Epithelial cell of esophagus (primary cell): ENCODE measurements around the gene ESD.

Experiments
- DNase-seq: peaks from one replicate; pipeline ENCODE4 v3.0.0; 2010; ENCODE audit warnings: low read depth
- H3K4me3 ChIP-seq: 2 replicates; pipeline ENCODE4 v1.5.1; 2011; ENCODE audit warnings: mild to moderate bottlenecking, low read length, control low read depth
- TF ChIP-seq, protein P1 (sequence below): IDR thresholded peaks from 2 replicates; pipeline ENCODE4 v1.5.1; 2011; ENCODE audit warnings: low read depth, mild to moderate bottlenecking, low read length, control low read depth, inconsistent platforms; ENCODE audit not compliant: insufficient read depth; ENCODE audit errors: missing control alignments

ESD gene

DNA sequence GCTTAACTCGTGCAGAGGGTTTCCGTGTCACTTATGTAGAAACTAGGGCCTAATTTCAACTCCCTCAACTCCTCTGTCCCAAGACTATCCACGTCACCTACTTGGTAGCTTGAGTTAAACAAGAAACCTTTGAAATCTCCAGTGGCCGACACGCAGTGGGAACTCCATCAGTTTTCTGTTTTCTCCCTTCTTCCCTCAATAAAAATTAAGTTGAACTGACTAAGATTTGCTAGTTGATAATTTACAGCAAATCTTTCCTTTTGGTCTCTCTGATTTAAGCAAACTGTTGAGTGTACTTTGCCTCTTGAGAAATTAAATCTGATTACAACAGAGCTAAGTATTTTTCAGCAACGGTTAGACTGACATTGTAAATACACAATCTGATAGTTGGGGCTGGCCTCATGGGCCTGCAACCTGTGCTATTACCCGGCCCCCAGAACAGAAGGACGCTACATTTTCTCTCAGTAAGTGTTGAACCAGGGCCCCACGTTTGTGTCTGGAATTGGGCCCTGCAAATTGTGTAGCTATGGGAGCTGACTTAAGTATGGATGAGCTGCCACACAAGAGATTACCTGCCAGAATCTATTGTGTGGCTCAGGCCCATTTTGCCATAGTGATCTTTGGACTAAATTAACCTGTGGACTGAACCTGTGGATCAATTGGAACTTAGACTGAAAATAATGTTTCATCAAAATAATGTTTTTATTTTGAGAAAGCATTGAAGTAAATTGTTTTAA is 708 bp upstream of the ESD start:
- no peak for DNase-seq
- peak overlapping the region; percentile 83 for H3K4me3 ChIP-seq
- TF ChIP-seq, protein P1, sequence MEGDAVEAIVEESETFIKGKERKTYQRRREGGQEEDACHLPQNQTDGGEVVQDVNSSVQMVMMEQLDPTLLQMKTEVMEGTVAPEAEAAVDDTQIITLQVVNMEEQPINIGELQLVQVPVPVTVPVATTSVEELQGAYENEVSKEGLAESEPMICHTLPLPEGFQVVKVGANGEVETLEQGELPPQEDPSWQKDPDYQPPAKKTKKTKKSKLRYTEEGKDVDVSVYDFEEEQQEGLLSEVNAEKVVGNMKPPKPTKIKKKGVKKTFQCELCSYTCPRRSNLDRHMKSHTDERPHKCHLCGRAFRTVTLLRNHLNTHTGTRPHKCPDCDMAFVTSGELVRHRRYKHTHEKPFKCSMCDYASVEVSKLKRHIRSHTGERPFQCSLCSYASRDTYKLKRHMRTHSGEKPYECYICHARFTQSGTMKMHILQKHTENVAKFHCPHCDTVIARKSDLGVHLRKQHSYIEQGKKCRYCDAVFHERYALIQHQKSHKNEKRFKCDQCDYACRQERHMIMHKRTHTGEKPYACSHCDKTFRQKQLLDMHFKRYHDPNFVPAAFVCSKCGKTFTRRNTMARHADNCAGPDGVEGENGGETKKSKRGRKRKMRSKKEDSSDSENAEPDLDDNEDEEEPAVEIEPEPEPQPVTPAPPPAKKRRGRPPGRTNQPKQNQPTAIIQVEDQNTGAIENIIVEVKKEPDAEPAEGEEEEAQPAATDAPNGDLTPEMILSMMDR, result no peak

DNA sequence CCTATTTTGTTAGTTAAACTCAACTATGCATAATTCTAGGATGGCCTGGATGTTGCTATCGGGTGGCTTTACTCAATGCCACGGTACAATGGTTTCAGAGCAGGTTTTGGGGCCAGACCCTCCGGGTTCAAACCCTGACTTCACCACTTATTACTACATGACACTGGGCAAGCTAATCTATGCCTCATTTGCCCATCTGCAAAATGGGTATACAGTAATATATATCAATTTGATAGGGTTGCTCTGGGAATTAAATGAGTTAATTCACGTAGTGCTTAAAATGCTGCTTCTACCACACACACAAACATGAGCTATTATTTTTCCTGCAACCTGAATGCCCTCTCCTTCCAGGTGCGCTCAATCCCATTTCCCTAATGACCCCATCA is 839 bp downstream of the ESD start:
- H3K4me3 ChIP-seq, result peak overlapping the region; percentile 83
- no peak for DNase-seq
- TF ChIP-seq, protein P1, result no peak

DNA sequence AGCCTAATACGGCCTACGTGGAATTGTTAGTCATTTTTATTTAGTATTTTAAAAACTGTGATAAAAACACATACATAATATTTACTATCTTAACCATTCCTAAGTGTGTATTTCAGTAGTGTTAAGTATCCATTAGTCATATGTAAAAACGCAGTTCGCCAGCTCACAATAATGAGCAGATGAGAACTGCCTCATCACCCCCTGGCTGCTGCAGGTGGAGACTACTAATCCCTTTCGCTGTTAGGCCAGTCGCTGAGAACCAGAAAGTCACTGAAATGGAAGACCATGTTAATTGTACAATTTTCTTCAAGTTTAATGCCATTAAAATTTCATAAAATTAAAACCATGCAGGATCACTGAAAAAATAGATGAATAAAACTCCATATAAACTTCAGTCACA is 1.6 kb downstream of the ESD start:
- TF ChIP-seq, protein P1, result peak; percentile 9
- no peak overlapping the region for H3K4me3 ChIP-seq
- peak; percentile 61 for DNase-seq

DNA sequence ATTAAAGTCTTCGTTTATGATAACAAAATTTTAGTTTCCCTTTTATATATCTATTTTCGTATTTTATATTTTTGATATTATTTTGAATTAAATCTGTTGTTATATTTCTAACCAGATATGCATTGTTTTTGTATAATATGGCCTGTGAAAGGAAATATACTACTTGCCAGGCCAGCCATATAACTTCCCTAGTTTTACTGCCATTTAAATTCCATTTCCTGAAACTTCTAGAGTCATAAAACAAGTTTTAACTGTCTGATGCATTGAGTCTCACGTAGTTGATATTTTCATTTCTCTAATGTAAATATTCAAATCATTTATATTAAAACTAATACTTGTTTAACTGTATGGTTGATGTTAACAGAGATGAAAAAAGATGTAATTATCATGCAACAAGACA is 13.5 kb downstream of the ESD start:
- TF ChIP-seq, protein P1, result no peak
- no peak overlapping the region for H3K4me3 ChIP-seq
- DNase-seq, result no peak

DNA sequence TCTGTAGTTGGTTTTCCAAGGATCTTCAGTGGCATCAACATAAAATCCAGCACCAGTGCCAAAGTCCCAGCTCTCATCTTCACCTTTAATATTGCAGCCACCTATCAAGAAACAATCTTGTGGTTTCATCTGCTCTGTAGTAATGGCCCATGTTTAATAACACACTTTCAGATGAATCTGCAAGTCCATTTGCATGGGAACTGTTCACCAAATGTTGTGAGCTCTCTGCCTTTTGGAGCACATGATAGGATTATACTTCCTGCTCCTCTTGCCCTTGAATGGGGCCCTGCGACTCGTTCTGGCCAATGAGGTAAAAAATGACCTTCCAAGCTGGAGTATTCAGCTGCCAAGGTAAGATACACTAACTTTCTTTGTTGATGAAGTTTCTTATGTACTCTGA is 14.3 kb downstream of the ESD start:
- H3K4me3 ChIP-seq, result no peak overlapping the region
- TF ChIP-seq, protein P1, result no peak
- no peak for DNase-seq

DNA sequence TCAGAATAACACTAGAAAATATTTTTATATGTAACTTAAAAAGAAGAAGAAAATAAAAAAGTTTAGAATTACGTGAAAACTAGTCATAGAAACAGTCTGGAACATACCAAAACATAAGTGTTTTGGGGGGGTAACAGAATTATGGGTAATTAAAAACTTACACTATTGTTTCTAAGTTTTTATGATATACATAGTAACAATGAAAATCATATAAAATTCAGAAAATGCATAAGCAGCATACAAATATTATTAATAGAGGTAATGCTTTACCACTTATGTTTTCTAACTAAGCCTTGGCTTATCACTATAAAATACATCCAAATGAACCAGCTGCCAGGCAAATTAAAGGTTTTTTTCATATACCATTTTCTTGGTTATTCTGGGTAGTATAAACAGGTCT is 14.9 kb downstream of the ESD start:
- no peak overlapping the region for H3K4me3 ChIP-seq
- TF ChIP-seq, protein P1, result no peak
- DNase-seq, result no peak

DNA sequence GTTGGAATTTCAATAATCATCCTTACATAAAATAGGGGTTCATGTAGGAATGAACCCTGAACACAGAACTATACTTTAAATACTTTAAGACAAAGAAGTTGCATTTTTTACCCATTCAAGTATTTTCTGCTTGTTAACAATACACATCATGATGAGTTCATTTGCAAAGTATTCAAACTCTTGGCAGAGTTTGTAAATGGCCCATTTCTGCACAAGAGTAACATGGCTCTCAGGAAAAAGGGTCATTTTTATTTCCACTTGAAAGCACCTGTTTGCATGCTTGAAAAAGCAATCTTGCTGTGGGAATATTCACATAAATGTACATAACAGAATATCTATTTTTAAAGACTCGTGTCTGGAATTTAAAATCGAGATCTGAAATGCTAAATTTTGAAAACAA is 18.1 kb downstream of the ESD start:
- no peak for DNase-seq
- H3K4me3 ChIP-seq, result no peak overlapping the region
- TF ChIP-seq, protein P1, result no peak
